Muscle of leg (tissue), 16 donors: ENCODE data around the gene RPL21. TPM values are rescaled to one million over a fixed set of nuclear protein-coding genes. Genes with fewer than 3 reads are reported as not detected.
"Not testable (repeated sequence)": the region's sequence is repeated elsewhere in the genome, so short reads cannot be mapped to it uniquely, and the experiment has no call there.

ENCODE experiments used
- DNase-seq: peaks from one replicate; pipeline ENCODE4 v3.0.0; 2013
- H3K27ac ChIP-seq: one replicate; pipeline ENCODE4 v1.5.1; 2013; ENCODE audit warnings: mild to moderate bottlenecking, low read length, control low read depth
- H3K27me3 ChIP-seq: one replicate; pipeline ENCODE4 v1.6.1; 2013; ENCODE audit warnings: low read length; ENCODE audit not compliant: control insufficient read depth, insufficient read depth
- H3K36me3 ChIP-seq: one replicate; pipeline ENCODE4 v1.6.1; 2013; ENCODE audit warnings: low read length; ENCODE audit not compliant: control insufficient read depth, insufficient read depth
- H3K4me1 ChIP-seq: one replicate; pipeline ENCODE4 v1.6.1; 2013; ENCODE audit warnings: low read length; ENCODE audit not compliant: control insufficient read depth, insufficient read depth
- H3K4me3 ChIP-seq: one replicate; pipeline ENCODE4 v1.5.1; 2013; ENCODE audit warnings: low read length, control low read depth
- H3K9me3 ChIP-seq: replicated peaks from 2 replicates; pipeline ENCODE4 v1.6.1; 2013; ENCODE audit warnings: low read depth, low read length; ENCODE audit not compliant: control insufficient read depth
- WGBS: methylation state at CpG from one replicate; pipeline ENCODE4 v1.1.5; 2013; ENCODE audit warnings: missing lambda C conversion rate; ENCODE audit not compliant: insufficient coverage; 5-methylcytosine and 5-hydroxymethylcytosine counted together
- long read RNA-seq, 11 donors: transcript quantifications; one replicate each; lab custom pipeline, GENCODE V29; 2026
- polyA plus RNA-seq, 8 donors: library from polyadenylated mRNA; unstranded; fragments of 120-200 nt; gene quantifications; one replicate each; pipeline versions ENCODE4 v1.2.1 to v1.2.3, GENCODE V29; 2013; ENCODE audit warnings: inconsistent platforms in 1 of 8, low replicate concordance in 1 of 8; ENCODE audit not compliant: insufficient read length in 8 of 8, insufficient read depth in 1 of 8
- total RNA-seq: library from RNA; stranded (reverse); fragments of 120-200 nt; gene quantifications from one replicate; pipeline ENCODE4 v1.2.4, GENCODE V29; 2013

Gene RPL21
- total RNA-seq (4,206 TPM), polyA plus RNA-seq (1,000 to 10,000 TPM; 1,140 to 1,512 (median 1,226) TPM)
- long read RNA-seq, donor 1, transcript RPL21-201 (6 exons, 616 nt): minor isoform, 5 of 26 reads
- long read RNA-seq, donor 1, transcript RPL21-202 (6 exons, 815 nt): major isoform, 15 of 26 reads
- long read RNA-seq, donor 1, partial matches to known transcripts: 5 of 26 reads
- long read RNA-seq, donor 1, other reads (novel, unspliced or antisense): 0 of 26 reads
- long read RNA-seq, donor 2, transcript RPL21-202 (6 exons, 815 nt): major isoform, 11 of 12 reads
- long read RNA-seq, donor 2, partial matches to known transcripts: 0 of 12 reads
- long read RNA-seq, donor 2, other reads (novel, unspliced or antisense): 0 of 12 reads
- long read RNA-seq, donor 3, transcript RPL21-209 (3 exons, 675 nt): minor isoform, 5 of 44 reads
- long read RNA-seq, donor 3, transcript RPL21-202 (6 exons, 815 nt): major isoform, 32 of 44 reads
- long read RNA-seq, donor 3, partial matches to known transcripts: 0 of 44 reads
- long read RNA-seq, donor 3, other reads (novel, unspliced or antisense): 0 of 44 reads
- long read RNA-seq, donor 4, transcript RPL21-202 (6 exons, 815 nt): major isoform, 24 of 27 reads
- long read RNA-seq, donor 4, partial matches to known transcripts: 0 of 27 reads
- long read RNA-seq, donor 4, other reads (novel, unspliced or antisense): 0 of 27 reads
- long read RNA-seq, donor 5, transcript RPL21-202 (6 exons, 815 nt): major isoform, 58 of 106 reads
- long read RNA-seq, donor 5, transcript RPL21-209 (3 exons, 675 nt): minor isoform, 5 of 106 reads
- long read RNA-seq, donor 5, transcript RPL21-204 (6 exons, 641 nt): minor isoform, 5 of 106 reads
- long read RNA-seq, donor 5, transcript RPL21-201 (6 exons, 616 nt): minor isoform, 16 of 106 reads
- long read RNA-seq, donor 5, partial matches to known transcripts: 12 of 106 reads
- long read RNA-seq, donor 5, other reads (novel, unspliced or antisense): 5 of 106 reads
- long read RNA-seq, donor 6, transcript RPL21-202 (6 exons, 815 nt): major isoform, 60 of 103 reads
- long read RNA-seq, donor 6, transcript RPL21-209 (3 exons, 675 nt): minor isoform, 6 of 103 reads
- long read RNA-seq, donor 6, transcript RPL21-201 (6 exons, 616 nt): minor isoform, 6 of 103 reads
- long read RNA-seq, donor 6, transcript RPL21-203 (6 exons, 806 nt): minor isoform, 8 of 103 reads
- long read RNA-seq, donor 6, partial matches to known transcripts: 16 of 103 reads
- long read RNA-seq, donor 6, other reads (novel, unspliced or antisense): 0 of 103 reads
- long read RNA-seq, donor 7, transcript RPL21-201 (6 exons, 616 nt): minor isoform, 6 of 82 reads
- long read RNA-seq, donor 7, transcript RPL21-202 (6 exons, 815 nt): major isoform, 51 of 82 reads
- long read RNA-seq, donor 7, partial matches to known transcripts: 16 of 82 reads
- long read RNA-seq, donor 7, other reads (novel, unspliced or antisense): 0 of 82 reads
- long read RNA-seq, donor 8, transcript RPL21-209 (3 exons, 675 nt): minor isoform, 7 of 90 reads
- long read RNA-seq, donor 8, transcript RPL21-202 (6 exons, 815 nt): major isoform, 60 of 90 reads
- long read RNA-seq, donor 8, partial matches to known transcripts: 20 of 90 reads
- long read RNA-seq, donor 8, other reads (novel, unspliced or antisense): 0 of 90 reads
- long read RNA-seq, donor 9, transcript RPL21-202 (6 exons, 815 nt): major isoform, 27 of 35 reads
- long read RNA-seq, donor 9, transcript RPL21-203 (6 exons, 806 nt): minor isoform, 5 of 35 reads
- long read RNA-seq, donor 9, partial matches to known transcripts: 0 of 35 reads
- long read RNA-seq, donor 9, other reads (novel, unspliced or antisense): 0 of 35 reads
- long read RNA-seq, donor 10, transcript RPL21-202 (6 exons, 815 nt): major isoform, 96 of 148 reads
- long read RNA-seq, donor 10, transcript RPL21-209 (3 exons, 675 nt): minor isoform, 6 of 148 reads
- long read RNA-seq, donor 10, partial matches to known transcripts: 35 of 148 reads
- long read RNA-seq, donor 10, other reads (novel, unspliced or antisense): 0 of 148 reads
- long read RNA-seq, donor 11, transcript RPL21-209 (3 exons, 675 nt): minor isoform, 5 of 48 reads
- long read RNA-seq, donor 11, transcript RPL21-202 (6 exons, 815 nt): major isoform, 39 of 48 reads
- long read RNA-seq, donor 11, partial matches to known transcripts: 0 of 48 reads
- long read RNA-seq, donor 11, other reads (novel, unspliced or antisense): 0 of 48 reads

GRCh38 chr13:27251166-27252091 is at the start of gene RPL21:
TSS of gene RPL21 (plus strand) at chr13:27251558. CDS start at chr13:27253777, 2,219 bp downstream.
- H3K27me3 ChIP-seq: no peaks in the 10 kb centered on the region
- H3K9me3 ChIP-seq: no peaks in the 10 kb centered on the region
- DNase-seq: peak; percentile 99
- H3K4me1 ChIP-seq: peaks cover 2% of the 10 kb centered on the region
- WGBS: under 1% methylated on average over 65 of the region's 69 CpGs
- peak within 1 kb of the TSS; percentile 90 for H3K4me3 ChIP-seq
- peaks cover 9% of the 10 kb centered on the region for H3K36me3 ChIP-seq
- peak within 1 kb of the TSS; percentile 95 for H3K27ac ChIP-seq

GRCh38 chr13:27201661-27202060 is 49.7 kb upstream of the RPL21 start:
- no peaks in the 10 kb centered on the region for H3K4me1 ChIP-seq
- DNase-seq: no peak
- peaks cover 3% of the 10 kb centered on the region for H3K9me3 ChIP-seq
- H3K27ac ChIP-seq: no peak overlapping the region
- no peaks in the 10 kb centered on the region for H3K36me3 ChIP-seq
- peaks cover 2% of the 10 kb centered on the region for H3K27me3 ChIP-seq
- H3K4me3 ChIP-seq: no peak overlapping the region
- 83% methylated on average over 1 of the region's 1 CpG for WGBS

- Histone ChIP-seq H3K9me3 (no peaks in the 10 kb centered on the region), H3K27me3 (peaks cover 2% of the 10 kb centered on the region), H3K4me1 (no peaks in the 10 kb centered on the region), H3K4me3 (no peak overlapping the region), H3K36me3 (no peaks in the 10 kb centered on the region), H3K27ac (no peak overlapping the region)
- no peak for DNase-seq
- WGBS: no CpG with 5 or more reads among the region's 4 CpGs
Measured at GRCh38 chr13:27203186-27203585, 48.2 kb upstream of the RPL21 start.

- Histone ChIP-seq H3K27me3 (peaks cover 2% of the 10 kb centered on the region), H3K4me1 (no peaks in the 10 kb centered on the region), H3K36me3 (no peaks in the 10 kb centered on the region), H3K4me3 (no peak overlapping the region), H3K27ac (no peak overlapping the region), H3K9me3 (no peaks in the 10 kb centered on the region)
- 83% methylated on average over 1 of the region's 3 CpGs for WGBS
- DNase-seq: no peak
Measured at GRCh38 chr13:27203854-27204253, 47.5 kb upstream of the RPL21 start.

GRCh38 chr13:27208514-27208913 is 42.8 kb upstream of the RPL21 start:
- whole genome bisulfite sequencing: no CpG with 5 or more reads among the region's 1 CpG
- Histone ChIP-seq H3K36me3 (no peaks in the 10 kb centered on the region), H3K27me3 (peaks cover 2% of the 10 kb centered on the region), H3K27ac (no peak overlapping the region), H3K4me3 (no peak overlapping the region), H3K4me1 (no peaks in the 10 kb centered on the region), H3K9me3 (no peaks in the 10 kb centered on the region)
- no peak for DNase-seq

- no peak overlapping the region for H3K4me3 ChIP-seq
- WGBS: no CpG with 5 or more reads among the region's 1 CpG
- no peak overlapping the region for H3K27ac ChIP-seq
- H3K27me3 ChIP-seq: no peaks in the 10 kb centered on the region
- DNase-seq: no peak
- no peaks in the 10 kb centered on the region for H3K36me3 ChIP-seq
- no peaks in the 10 kb centered on the region for H3K9me3 ChIP-seq
- H3K4me1 ChIP-seq: no peaks in the 10 kb centered on the region
Measured at GRCh38 chr13:27211271-27211670, 40.1 kb upstream of the RPL21 start.

GRCh38 chr13:27211771-27212364 is 39.5 kb upstream of the RPL21 start:
- DNase-seq: no peak
- 78% methylated on average over 11 of the region's 17 CpGs for WGBS

GRCh38 chr13:27213386-27213785 is 38.0 kb upstream of the RPL21 start:
- H3K36me3 ChIP-seq, H3K9me3 ChIP-seq, DNase-seq, H3K27me3 ChIP-seq, H3K4me1 ChIP-seq, H3K27ac ChIP-seq, H3K4me3 ChIP-seq: not testable (repeated sequence)
- no CpG with 5 or more reads among the region's 5 CpGs for WGBS

More at GRCh38 chr13:27211771-27212364, 39.5 kb upstream of the RPL21 start:
- no peaks in the 10 kb centered on the region for H3K27me3 ChIP-seq
- H3K27ac ChIP-seq: no peak overlapping the region
- H3K9me3 ChIP-seq: no peaks in the 10 kb centered on the region
- H3K4me3 ChIP-seq: no peak overlapping the region
- no peaks in the 10 kb centered on the region for H3K4me1 ChIP-seq
- H3K36me3 ChIP-seq: no peaks in the 10 kb centered on the region
